H7 (cell line): ENCODE results near the gene GPR39. TPM values are rescaled to one million over a fixed set of nuclear protein-coding genes. Genes with fewer than 3 reads are reported as not detected.

ENCODE experiments used
- DNase-seq: peaks from one replicate; pipeline ENCODE4 v3.0.0; 2012
- H3K27me3 ChIP-seq: 2 replicates; pipeline ENCODE4 v1.6.0; 2011; ENCODE audit warnings: mild to moderate bottlenecking, low read length; ENCODE audit not compliant: control insufficient read depth, insufficient read depth
- H3K36me3 ChIP-seq: replicated peaks from 2 replicates; pipeline ENCODE4 v1.5.1; 2011; ENCODE audit warnings: low read length; ENCODE audit not compliant: control insufficient read depth, insufficient read depth
- H3K4me3 ChIP-seq: 2 replicates; pipeline ENCODE4 v1.5.1; 2011; ENCODE audit warnings: low read depth, mild to moderate bottlenecking, control low read depth, low read length, moderate library complexity; ENCODE audit not compliant: insufficient read depth
- total RNA-seq: library from RNA; depleted of rRNA; stranded (reverse); fragments of >200 nt; shearing (Covaris generic); gene quantifications from 2 replicates; pipeline ENCODE4 v1.2.3, GENCODE V29; 2014

The GPR39 gene
- total RNA-seq, 1 experiment from 2014 or later: 6.2 TPM

- Histone ChIP-seq H3K36me3 (no peaks in the 10 kb centered on the region), H3K27me3 (no peaks in the 10 kb centered on the region), H3K4me3 (no peak overlapping the region)
- no peak for DNase-seq
Observed at GRCh38 chr2:132564065-132564464, 147.5 kb downstream of the GPR39 start.

GRCh38 chr2:132566379-132566778, 149.8 kb downstream of the GPR39 start:
- Histone ChIP-seq H3K36me3 (no peaks in the 10 kb centered on the region), H3K4me3 (no peak overlapping the region), H3K27me3 (no peaks in the 10 kb centered on the region)
- no peak for DNase-seq

GRCh38 chr2:132567682-132568081, 151.1 kb downstream of the GPR39 start:
- no peak for DNase-seq
- no peak overlapping the region for H3K4me3 ChIP-seq
- H3K27me3 ChIP-seq: no peaks in the 10 kb centered on the region
- H3K36me3 ChIP-seq: no peaks in the 10 kb centered on the region

- Histone ChIP-seq H3K36me3 (no peaks in the 10 kb centered on the region), H3K4me3 (no peak overlapping the region), H3K27me3 (no peaks in the 10 kb centered on the region)
- DNase-seq: no peak
Observed at GRCh38 chr2:132568656-132569055, 152.1 kb downstream of the GPR39 start.

GRCh38 chr2:132573444-132574007, 156.9 kb downstream of the GPR39 start:
- H3K27me3 ChIP-seq: no peaks in the 10 kb centered on the region
- DNase-seq: no peak
- H3K4me3 ChIP-seq: no peak overlapping the region
- no peaks in the 10 kb centered on the region for H3K36me3 ChIP-seq

- no peaks in the 10 kb centered on the region for H3K36me3 ChIP-seq
- DNase-seq: no peak
Observed at GRCh38 chr2:132577686-132578085, 161.1 kb downstream of the GPR39 start.

GRCh38 chr2:132581591-132581990, 165.0 kb downstream of the GPR39 start:
- Histone ChIP-seq H3K27me3 (no peaks in the 10 kb centered on the region), H3K4me3 (no peak overlapping the region), H3K36me3 (no peaks in the 10 kb centered on the region)
- no peak for DNase-seq

More at GRCh38 chr2:132577686-132578085, 161.1 kb downstream of the GPR39 start:
- Histone ChIP-seq H3K4me3 (no peak overlapping the region), H3K27me3 (no peaks in the 10 kb centered on the region)

GRCh38 chr2:132581991-132582738, 165.6 kb downstream of the GPR39 start:
- Histone ChIP-seq H3K27me3 (no peaks in the 10 kb centered on the region), H3K4me3 (no peak overlapping the region), H3K36me3 (no peaks in the 10 kb centered on the region)
- DNase-seq: peak; percentile 37

GRCh38 chr2:132583666-132584360, 167.2 kb downstream of the GPR39 start:
- Histone ChIP-seq H3K4me3 (no peak overlapping the region), H3K27me3 (no peaks in the 10 kb centered on the region), H3K36me3 (no peaks in the 10 kb centered on the region)
- no peak for DNase-seq

GRCh38 chr2:132584976-132585817, 168.6 kb downstream of the GPR39 start:
- DNase-seq: no peak
- Histone ChIP-seq H3K27me3 (no peaks in the 10 kb centered on the region), H3K4me3 (no peak overlapping the region), H3K36me3 (no peaks in the 10 kb centered on the region)

GRCh38 chr2:132586101-132586511, 169.5 kb downstream of the GPR39 start:
- Histone ChIP-seq H3K27me3 (no peaks in the 10 kb centered on the region), H3K36me3 (no peaks in the 10 kb centered on the region), H3K4me3 (no peak overlapping the region)
- DNase-seq: no peak

GRCh38 chr2:132586835-132587234, 170.2 kb downstream of the GPR39 start:
- no peak for DNase-seq
- no peaks in the 10 kb centered on the region for H3K36me3 ChIP-seq

GRCh38 chr2:132588576-132588975, 172.0 kb downstream of the GPR39 start:
- no peaks in the 10 kb centered on the region for H3K27me3 ChIP-seq
- H3K4me3 ChIP-seq: no peak overlapping the region
- no peak for DNase-seq
- H3K36me3 ChIP-seq: no peaks in the 10 kb centered on the region

More at GRCh38 chr2:132586835-132587234, 170.2 kb downstream of the GPR39 start:
- Histone ChIP-seq H3K27me3 (no peaks in the 10 kb centered on the region), H3K4me3 (no peak overlapping the region)

GRCh38 chr2:132589111-132589830, 172.7 kb downstream of the GPR39 start:
- no peak for DNase-seq
- Histone ChIP-seq H3K4me3 (no peak overlapping the region), H3K36me3 (no peaks in the 10 kb centered on the region), H3K27me3 (no peaks in the 10 kb centered on the region; the same call in 1 of the 2 replicates)
